AG10803 (cell line): ENCODE measurements around the gene ZGRF1.

ENCODE experiments used
- DNase-seq: peaks from one replicate; pipeline ENCODE4 v3.0.0; 2010; ENCODE audit warnings: low read depth
- H3K4me3 ChIP-seq: 2 replicates; pipeline ENCODE4 v1.5.1; 2011; ENCODE audit warnings: mild to moderate bottlenecking, low read length, control low read depth
- CTCF ChIP-seq: conservative IDR thresholded peaks from 2 replicates; pipeline ENCODE4 v1.5.1; 2011; ENCODE audit warnings: mild to moderate bottlenecking, low read length, control low read depth, inconsistent platforms

Gene ZGRF1

DNA sequence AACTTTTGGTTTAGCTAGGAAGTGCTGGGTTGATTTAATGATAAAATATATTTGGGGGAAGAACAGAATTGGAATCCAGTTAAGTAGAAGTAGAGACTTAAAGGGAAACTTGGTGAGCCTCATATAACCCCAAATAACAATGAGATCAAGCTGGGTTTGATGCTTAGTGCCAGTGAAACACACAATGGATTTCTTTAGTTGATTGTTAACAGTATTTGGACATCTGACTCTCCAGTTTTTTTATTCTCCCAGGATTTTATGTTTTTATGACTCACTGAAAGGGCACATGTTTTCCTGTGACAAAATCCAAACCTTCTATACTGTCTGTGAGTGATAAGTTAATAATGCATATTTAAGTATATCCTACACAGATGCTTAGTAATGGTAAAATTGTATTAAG, 118.0 kb downstream of the ZGRF1 start:
- no peak for DNase-seq
- TF ChIP-seq CTCF: no peak
- no peak overlapping the region for H3K4me3 ChIP-seq

DNA sequence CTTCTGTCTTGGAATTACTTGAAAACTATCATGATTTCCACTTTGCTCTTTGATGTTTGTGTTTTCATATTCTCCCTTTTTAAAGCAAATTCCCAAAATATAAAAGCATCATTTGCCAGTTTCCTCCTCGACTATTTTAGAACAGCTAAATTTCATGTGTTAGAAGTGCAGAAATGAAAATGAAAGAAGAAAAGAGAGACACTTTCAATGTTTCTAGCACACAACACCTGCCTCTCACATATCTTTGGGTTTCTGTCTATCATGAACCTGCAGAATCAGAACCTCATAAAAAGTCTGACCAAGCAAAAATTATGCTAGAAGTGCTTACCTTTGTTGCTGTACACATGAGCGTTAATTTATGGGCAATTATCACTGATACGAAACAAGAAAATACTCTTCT, 118.8 kb downstream of the ZGRF1 start:
- H3K4me3 ChIP-seq: no peak overlapping the region
- no peak for TF ChIP-seq CTCF
- DNase-seq: no peak

GRCh38 chr4:112517067-112517634, 119.6 kb downstream of the ZGRF1 start:
- DNase-seq: no peak
- TF ChIP-seq CTCF: no peak
- no peak overlapping the region for H3K4me3 ChIP-seq

- H3K4me3 ChIP-seq: no peak overlapping the region
- no peak for DNase-seq
Measured at GRCh38 chr4:112516471-112517066, 120.1 kb downstream of the ZGRF1 start.

DNA sequence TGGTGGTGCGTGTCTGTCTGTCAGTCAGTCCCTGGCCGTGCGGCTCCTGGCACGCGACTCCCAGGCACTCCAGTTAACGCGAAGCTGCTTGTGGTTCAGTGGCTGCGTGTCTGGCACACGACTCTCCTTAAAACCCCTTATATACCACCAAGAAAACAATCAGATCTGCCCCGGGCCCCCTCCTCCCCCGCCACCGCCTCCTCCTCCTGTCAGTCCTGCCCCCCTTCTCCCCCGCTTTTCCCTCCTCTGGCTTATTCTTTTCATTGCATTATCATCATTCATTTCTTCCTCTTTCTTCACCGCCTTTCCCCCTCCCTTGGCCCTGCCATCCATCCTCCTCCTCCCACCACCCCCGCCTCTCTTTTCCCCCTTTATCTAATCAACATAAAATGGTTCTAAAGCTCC, 120.6 kb downstream of the ZGRF1 start, which contains the start of gene NEUROG2:
NEUROG2 (minus strand) TSS at position 115 of the 405 bp plus-strand sequence. CDS start 705 bp downstream, outside the sequence.
- TF ChIP-seq CTCF: no peak
- H3K4me3 ChIP-seq: peak within 1 kb of the TSS; percentile 61
- no peak for DNase-seq

More at GRCh38 chr4:112516471-112517066, 120.1 kb downstream of the ZGRF1 start:
- TF ChIP-seq CTCF: no peak

DNA sequence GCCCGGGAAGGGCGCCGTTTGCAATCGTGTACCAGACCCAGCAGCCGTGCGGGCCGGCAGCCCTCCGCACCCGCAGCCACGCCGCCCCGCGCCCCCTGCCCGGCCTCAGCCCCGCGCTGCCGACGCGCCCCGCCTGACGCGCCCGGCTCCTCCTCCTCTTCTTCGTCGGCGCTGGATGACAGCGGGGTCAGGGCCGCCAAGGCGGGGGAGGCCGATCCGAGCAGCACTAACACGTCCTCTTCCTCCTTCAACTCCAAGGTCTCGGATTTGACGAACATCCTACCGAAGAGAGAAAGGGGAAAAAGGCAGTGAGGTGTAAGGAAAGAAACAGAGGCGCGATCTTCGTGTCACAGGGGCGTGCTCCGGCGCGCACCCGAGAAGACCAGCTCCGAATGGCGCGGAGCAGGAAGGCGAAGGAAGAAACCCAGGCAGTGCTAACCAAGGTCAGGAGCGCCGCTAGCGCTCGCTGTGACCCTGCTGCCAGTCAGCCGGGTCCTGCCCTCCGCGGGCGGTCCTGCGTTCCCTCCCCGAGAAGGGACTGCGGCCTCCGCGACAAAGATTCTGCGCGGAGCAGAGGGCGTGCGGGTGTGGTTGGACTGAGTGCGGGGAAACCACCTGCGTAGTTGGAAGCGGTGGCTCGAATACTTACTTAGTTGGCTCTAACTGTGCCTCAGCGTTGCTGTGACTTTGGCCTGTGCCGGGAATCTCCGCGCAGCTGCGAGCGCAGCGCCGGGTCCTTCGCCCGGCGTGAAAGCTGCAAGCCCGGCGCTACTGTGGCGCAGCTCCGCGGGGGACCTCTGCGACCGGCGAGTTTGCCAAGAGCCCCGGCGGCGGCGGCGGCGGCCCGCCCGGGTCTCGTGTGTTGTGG, 121.3 kb downstream of the ZGRF1 start:
- peak overlapping the region; percentile 61 for H3K4me3 ChIP-seq
- no peak for TF ChIP-seq CTCF
- no peak for DNase-seq
